Measurements from ENCODE around the gene CACNG4. TPM values are rescaled to one million over a fixed set of nuclear protein-coding genes. Genes with fewer than 3 reads are reported as not detected.

The CACNG4 gene
- total and polyA plus RNA-seq, 2 of the 4 experiments (the other 2 are of a cell fraction), result under 0.01 to 0.53 TPM

DNA sequence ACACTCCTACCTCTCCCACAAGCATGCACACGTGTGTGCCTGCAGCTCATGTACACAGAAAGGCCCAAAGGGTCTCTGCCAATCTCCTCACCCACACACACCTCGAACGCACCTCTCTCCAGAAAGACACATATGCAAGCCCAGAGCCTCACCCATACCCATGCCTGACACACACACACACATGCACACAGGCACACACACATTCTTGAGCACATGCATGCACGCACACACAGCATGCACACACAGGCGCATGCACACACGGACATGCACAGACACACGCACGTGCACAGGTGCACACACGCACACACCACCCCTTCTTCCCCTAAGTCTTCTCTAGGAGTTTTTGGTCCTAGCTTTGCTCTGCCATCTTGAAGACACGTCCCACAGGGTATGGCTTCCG is 48.7 kb upstream of the CACNG4 start:
- ChIA-PET CTCF (interaction anchor here (1.6 kb wide), 1 partner anchor 244 kb away, joined by 3 read pairs; no protein-coding TSS in a partner anchor), POLR2A (ENCODE audit: unreplicated experiment) (no interaction called here)
- Histone ChIP-seq H3K9ac (ENCODE audit: low read depth, low read length) (no peak overlapping the region), H2AK9ac (replicated peaks; ENCODE audit: low read depth, low read length, poor library complexity) (no peak overlapping the region), H4K91ac (ENCODE audit: insufficient read depth, low read depth, low read length) (no peak overlapping the region), H3K4me3 (ENCODE audit: insufficient read depth, low read depth, low read length) (no peak overlapping the region), H3K27me3 (ENCODE audit: control insufficient read depth, insufficient read depth, low read length) (peaks cover 44% of the 10 kb centered on the region), H3K18ac (ENCODE audit: low read depth, low read length) (no peak overlapping the region), H4K8ac (ENCODE audit: low read depth in 2 of 2, low read length in 2 of 2) (no peak overlapping the region), H2AFZ (replicated peaks; ENCODE audit: low read length, poor library complexity) (no peak overlapping the region), H3K9me1 (ENCODE audit: insufficient read depth, low read length) (no peaks in the 10 kb centered on the region), H3K36me3 (ENCODE audit: control insufficient read depth, insufficient read depth, low read length) (no peaks in the 10 kb centered on the region), H3K56ac (ENCODE audit: extremely low read depth, insufficient read depth, low read length) (no peak overlapping the region), H3K4me2 (ENCODE audit: low read depth, low read length) (no peak overlapping the region), H3K79me1 (ENCODE audit: low read depth in 1 of 2, low read length in 2 of 2) (no peaks in the 10 kb centered on the region), H2BK20ac (ENCODE audit: low read depth, low read length) (no peak overlapping the region), H3K4ac (ENCODE audit: low read depth, low read length) (no peak overlapping the region), H3K4me1 (ENCODE audit: control insufficient read depth, insufficient read depth, low read length) (no peaks in the 10 kb centered on the region), H4K20me1 (ENCODE audit: insufficient read depth, low read length) (no peaks in the 10 kb centered on the region), H4K5ac (ENCODE audit: low read depth, low read length) (no peak overlapping the region), H3K23ac (ENCODE audit: low read depth, low read length) (no peak overlapping the region), H2AK5ac (ENCODE audit: low read depth, low read length) (no peak overlapping the region), H3K9me3 (ENCODE audit: control insufficient read depth, insufficient read depth, low read length) (peaks cover under 1% of the 10 kb centered on the region; the same call in 1 of the 2 replicates), H2BK120ac (ENCODE audit: low read depth, low read length) (no peak overlapping the region), H3K27ac (ENCODE audit: insufficient read depth, low read length) (no peak overlapping the region), H2BK5ac (ENCODE audit: low read depth, low read length, poor library complexity, severe bottlenecking) (no peak overlapping the region), H3K14ac (replicated peaks; ENCODE audit: low read depth, low read length) (no peak overlapping the region), H2BK15ac (ENCODE audit: low read depth, low read length) (no peak overlapping the region)
- intact Hi-C loops (cut with micrococcal nuclease) (no loop called here), dilution Hi-C loops (cut with HindIII; ENCODE audit: low sequenced_read_pairs, unreplicated experiment) (no loop called here), in situ Hi-C loops (cut with MboI; ENCODE audit: low sequenced_read_pairs) (no loop called here)
- BruUV-seq (replicated peaks), result no TSS peak
- no peak for ATAC-seq (ENCODE audit: low read depth)
- 87% methylated on average over 3 of the region's 11 CpGs; no CpG with 5 or more reads in 1 of the 2 experiments for WGBS, 2 experiments (ENCODE audit: extremely low coverage in 2 of 2, insufficient read length in 1 of 2)
- TF ChIP-seq MAZ (IDR thresholded peaks at IDR 0.05; ENCODE audit: borderline replicate concordance, low read depth, low read length) (no peak), USF2 (IDR thresholded peaks at IDR 0.05; ENCODE audit: low read depth, low read length) (no peak), RCOR1 (IDR thresholded peaks at IDR 0.05; ENCODE audit: insufficient replicate concordance, low read length) (no peak), POLR2A (IDR thresholded peaks at IDR 0.05; ENCODE audit: low read depth, low read length) (no peak), NFE2L2 (IDR thresholded peaks at IDR 0.05; ENCODE audit: low read depth, low read length) (no peak), CEBPB (IDR thresholded peaks at IDR 0.05; ENCODE audit: low read depth, low read length) (no peak), MAFK (IDR thresholded peaks at IDR 0.05; ENCODE audit: low read depth, low read length) (no peak), BHLHE40 (IDR thresholded peaks at IDR 0.05; ENCODE audit: low read depth, low read length) (no peak), FOS (IDR thresholded peaks at IDR 0.05; ENCODE audit: low read depth, low read length) (no peak), SMC3 (IDR thresholded peaks at IDR 0.05; ENCODE audit: low read depth, low read length) (no peak), MXI1 (IDR thresholded peaks at IDR 0.05; ENCODE audit: borderline replicate concordance, low read depth, low read length) (no peak), CHD1 (IDR thresholded peaks at IDR 0.05; ENCODE audit: low read depth, low read length) (no peak)
- TF ChIP-seq, protein P1, sequence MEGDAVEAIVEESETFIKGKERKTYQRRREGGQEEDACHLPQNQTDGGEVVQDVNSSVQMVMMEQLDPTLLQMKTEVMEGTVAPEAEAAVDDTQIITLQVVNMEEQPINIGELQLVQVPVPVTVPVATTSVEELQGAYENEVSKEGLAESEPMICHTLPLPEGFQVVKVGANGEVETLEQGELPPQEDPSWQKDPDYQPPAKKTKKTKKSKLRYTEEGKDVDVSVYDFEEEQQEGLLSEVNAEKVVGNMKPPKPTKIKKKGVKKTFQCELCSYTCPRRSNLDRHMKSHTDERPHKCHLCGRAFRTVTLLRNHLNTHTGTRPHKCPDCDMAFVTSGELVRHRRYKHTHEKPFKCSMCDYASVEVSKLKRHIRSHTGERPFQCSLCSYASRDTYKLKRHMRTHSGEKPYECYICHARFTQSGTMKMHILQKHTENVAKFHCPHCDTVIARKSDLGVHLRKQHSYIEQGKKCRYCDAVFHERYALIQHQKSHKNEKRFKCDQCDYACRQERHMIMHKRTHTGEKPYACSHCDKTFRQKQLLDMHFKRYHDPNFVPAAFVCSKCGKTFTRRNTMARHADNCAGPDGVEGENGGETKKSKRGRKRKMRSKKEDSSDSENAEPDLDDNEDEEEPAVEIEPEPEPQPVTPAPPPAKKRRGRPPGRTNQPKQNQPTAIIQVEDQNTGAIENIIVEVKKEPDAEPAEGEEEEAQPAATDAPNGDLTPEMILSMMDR (conservative IDR thresholded peaks at IDR 0.05; ENCODE audit: low read depth, low read length), result no peak
- TF ChIP-seq, protein P2, sequence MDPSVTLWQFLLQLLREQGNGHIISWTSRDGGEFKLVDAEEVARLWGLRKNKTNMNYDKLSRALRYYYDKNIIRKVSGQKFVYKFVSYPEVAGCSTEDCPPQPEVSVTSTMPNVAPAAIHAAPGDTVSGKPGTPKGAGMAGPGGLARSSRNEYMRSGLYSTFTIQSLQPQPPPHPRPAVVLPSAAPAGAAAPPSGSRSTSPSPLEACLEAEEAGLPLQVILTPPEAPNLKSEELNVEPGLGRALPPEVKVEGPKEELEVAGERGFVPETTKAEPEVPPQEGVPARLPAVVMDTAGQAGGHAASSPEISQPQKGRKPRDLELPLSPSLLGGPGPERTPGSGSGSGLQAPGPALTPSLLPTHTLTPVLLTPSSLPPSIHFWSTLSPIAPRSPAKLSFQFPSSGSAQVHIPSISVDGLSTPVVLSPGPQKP (IDR thresholded peaks at IDR 0.05; ENCODE audit: borderline replicate concordance, low read depth, low read length), result no peak
- no peak for DNase-seq

Data from IMR-90 (cell line).